Muscle layer of colon (tissue), 2 donors: ENCODE data around the gene RBBP8NL.

Experiments
- H3K27ac ChIP-seq: one replicate; pipeline ENCODE4 v1.7.0; 2013; ENCODE audit warnings: low read depth, mild to moderate bottlenecking, low read length, moderate library complexity
- H3K27me3 ChIP-seq, 2 donors: one replicate each; pipeline ENCODE4 v1.7.0; 2013; ENCODE audit warnings: low read length in 2 of 2, mild to moderate bottlenecking in 2 of 2; ENCODE audit not compliant: insufficient read depth in 2 of 2, control insufficient read depth in 1 of 2
- H3K36me3 ChIP-seq: one replicate; pipeline ENCODE4 v1.7.0; 2013; ENCODE audit warnings: mild to moderate bottlenecking, low read length; ENCODE audit not compliant: insufficient read depth
- H3K4me1 ChIP-seq: one replicate; pipeline ENCODE4 v1.7.0; 2013; ENCODE audit warnings: mild to moderate bottlenecking, low read length; ENCODE audit not compliant: insufficient read depth
- H3K4me3 ChIP-seq, 2 donors: one replicate each; pipeline ENCODE4 v1.7.0; 2013; ENCODE audit warnings: low read length in 2 of 2, low read depth in 1 of 2, mild to moderate bottlenecking in 1 of 2, moderate library complexity in 1 of 2
- H3K9ac ChIP-seq: one replicate; pipeline ENCODE4 v1.7.0; 2013; ENCODE audit warnings: low read length
- H3K9me3 ChIP-seq: one replicate; pipeline ENCODE4 v1.7.0; 2013; ENCODE audit warnings: mild to moderate bottlenecking, low read length
- donor health status: abdominal sarcoma.
- donor health status: Adenocarcinoma of cecum.

RBBP8NL gene

DNA sequence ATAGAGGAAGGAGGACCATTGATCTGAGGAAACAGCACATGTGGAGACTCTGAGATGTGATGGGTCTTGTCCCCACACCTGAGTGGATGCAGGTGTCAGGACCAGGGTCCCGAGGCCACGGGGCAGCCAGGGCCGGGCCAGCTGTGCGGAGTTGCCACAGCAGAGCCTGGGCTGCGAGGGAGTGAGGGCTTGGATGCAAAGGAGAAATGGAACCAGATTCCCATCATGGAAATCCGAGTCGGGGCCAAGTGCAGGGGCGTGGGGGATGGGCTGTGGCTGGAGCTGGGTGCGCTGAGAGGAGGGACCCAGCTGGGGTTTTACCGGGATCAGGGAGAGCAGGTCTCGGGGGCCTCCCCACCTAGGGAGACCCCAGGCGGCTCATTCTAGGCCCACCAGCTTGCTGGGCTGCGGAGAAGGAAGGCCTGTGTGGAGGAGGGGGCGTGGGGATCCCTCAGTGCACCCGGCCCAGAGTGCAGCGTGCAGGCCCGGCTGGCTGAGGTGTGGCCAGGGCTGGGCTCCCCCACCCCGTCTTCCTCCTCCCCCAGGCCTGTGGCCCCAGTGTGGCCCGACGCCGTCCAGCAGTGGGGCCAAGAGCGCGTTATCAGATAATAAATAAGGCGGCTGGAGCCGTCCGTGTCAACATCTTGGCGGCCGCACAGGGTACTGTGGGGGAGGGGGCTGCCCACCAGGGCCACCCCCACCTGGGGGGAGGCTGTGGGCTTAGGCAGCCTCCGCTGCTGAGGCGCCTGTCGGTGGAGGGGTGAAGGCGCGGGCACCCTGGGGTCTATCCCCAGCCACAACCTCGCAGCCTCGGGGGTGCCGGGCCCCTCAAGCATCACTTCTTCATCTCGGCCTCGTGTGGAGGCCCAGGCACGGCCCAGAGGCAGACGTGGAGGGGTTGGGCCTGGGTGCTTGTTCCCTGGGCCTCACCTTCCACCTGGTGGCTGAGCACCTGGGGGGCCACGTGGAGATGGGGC lies 31.2 kb upstream of the RBBP8NL start:
- H3K36me3 ChIP-seq = no peaks in the 10 kb centered on the region
- H3K4me1 ChIP-seq = no peaks in the 10 kb centered on the region
- no peak overlapping the region for H3K4me3 ChIP-seq
- peaks cover 0 to 7% of the 10 kb centered on the region in 2 donors for H3K27me3 ChIP-seq
- H3K27ac ChIP-seq = no peak overlapping the region
- no peak overlapping the region for H3K9ac ChIP-seq
- H3K9me3 ChIP-seq = no peaks in the 10 kb centered on the region

DNA sequence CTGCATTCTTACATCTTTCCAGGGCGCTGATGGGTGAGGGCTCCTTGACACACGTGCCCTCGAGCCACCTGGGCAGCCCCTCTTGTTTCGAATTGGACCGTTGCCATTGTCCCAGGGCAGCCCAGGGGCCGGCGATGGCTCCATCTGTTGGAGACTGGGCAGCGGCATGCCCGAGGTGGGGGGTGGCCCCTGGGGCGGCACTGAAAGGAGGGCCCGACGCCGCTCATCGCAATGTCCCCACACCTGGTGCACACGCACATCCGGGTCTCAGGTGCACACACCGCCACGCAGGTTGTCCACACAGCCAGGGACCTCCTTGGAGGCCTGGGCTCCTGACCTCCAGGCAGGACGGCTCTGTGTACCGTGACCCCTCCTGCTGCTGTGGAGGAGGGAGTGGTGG lies 30.5 kb upstream of the RBBP8NL start:
- H3K4me3 ChIP-seq = no peak overlapping the region
- H3K9ac ChIP-seq = no peak overlapping the region
- H3K27me3 ChIP-seq = peaks cover 0 to 8% of the 10 kb centered on the region in 2 donors
- H3K36me3 ChIP-seq = no peaks in the 10 kb centered on the region
- H3K27ac ChIP-seq = no peak overlapping the region
- no peaks in the 10 kb centered on the region for H3K4me1 ChIP-seq
- no peaks in the 10 kb centered on the region for H3K9me3 ChIP-seq

DNA sequence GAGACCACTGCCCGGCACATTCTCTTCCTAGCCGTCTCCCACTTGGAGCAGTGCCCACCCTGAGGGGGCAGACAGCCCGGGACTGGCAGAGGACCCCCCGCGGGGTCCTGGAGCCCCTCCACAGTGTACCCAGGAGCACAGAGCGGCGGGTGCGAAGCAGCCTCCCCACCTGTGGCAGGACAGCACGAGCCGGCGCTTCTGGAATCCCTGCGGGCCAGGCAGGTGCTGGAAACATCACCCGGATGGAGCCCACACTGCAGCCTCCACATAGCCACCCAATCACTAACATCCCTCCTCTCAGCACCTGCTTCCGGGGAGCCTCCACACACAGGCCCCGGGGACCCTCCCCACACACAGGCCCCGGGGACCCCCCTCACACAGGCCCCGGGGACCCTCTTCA lies 29.8 kb upstream of the RBBP8NL start:
- no peaks in the 10 kb centered on the region for H3K9me3 ChIP-seq
- no peak overlapping the region for H3K4me3 ChIP-seq
- H3K27ac ChIP-seq = no peak overlapping the region
- H3K27me3 ChIP-seq = peaks cover 0 to 15% of the 10 kb centered on the region in 2 donors
- no peak overlapping the region for H3K9ac ChIP-seq
- H3K4me1 ChIP-seq = no peaks in the 10 kb centered on the region
- H3K36me3 ChIP-seq = no peaks in the 10 kb centered on the region

DNA sequence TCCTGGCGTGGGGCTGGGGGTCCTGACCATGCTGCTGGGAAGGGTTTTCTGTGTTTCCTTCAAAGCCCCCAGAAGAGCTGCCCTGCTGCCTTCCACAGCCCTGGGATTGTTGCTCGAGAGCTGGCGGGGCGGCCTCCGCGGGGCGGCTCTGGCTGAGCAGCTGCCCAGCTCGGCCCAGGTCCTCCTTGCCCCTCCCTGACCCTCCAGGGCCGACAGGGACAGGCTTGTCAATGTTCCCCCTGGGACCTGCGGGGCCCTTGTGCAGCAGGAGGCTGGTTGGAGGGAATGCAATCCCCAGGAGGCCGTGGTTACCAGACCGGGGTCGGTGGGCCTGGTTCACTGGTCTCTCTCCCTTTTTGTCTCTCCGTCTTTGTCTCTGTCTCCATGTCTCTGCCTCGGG lies 28.6 kb upstream of the RBBP8NL start:
- H3K27ac ChIP-seq = no peak overlapping the region
- H3K9ac ChIP-seq = no peak overlapping the region
- no peaks in the 10 kb centered on the region for H3K4me1 ChIP-seq
- H3K4me3 ChIP-seq = no peak overlapping the region
- no peaks in the 10 kb centered on the region for H3K9me3 ChIP-seq
- peaks cover 0 to 19% of the 10 kb centered on the region in 2 donors for H3K27me3 ChIP-seq
- H3K36me3 ChIP-seq = no peaks in the 10 kb centered on the region

DNA sequence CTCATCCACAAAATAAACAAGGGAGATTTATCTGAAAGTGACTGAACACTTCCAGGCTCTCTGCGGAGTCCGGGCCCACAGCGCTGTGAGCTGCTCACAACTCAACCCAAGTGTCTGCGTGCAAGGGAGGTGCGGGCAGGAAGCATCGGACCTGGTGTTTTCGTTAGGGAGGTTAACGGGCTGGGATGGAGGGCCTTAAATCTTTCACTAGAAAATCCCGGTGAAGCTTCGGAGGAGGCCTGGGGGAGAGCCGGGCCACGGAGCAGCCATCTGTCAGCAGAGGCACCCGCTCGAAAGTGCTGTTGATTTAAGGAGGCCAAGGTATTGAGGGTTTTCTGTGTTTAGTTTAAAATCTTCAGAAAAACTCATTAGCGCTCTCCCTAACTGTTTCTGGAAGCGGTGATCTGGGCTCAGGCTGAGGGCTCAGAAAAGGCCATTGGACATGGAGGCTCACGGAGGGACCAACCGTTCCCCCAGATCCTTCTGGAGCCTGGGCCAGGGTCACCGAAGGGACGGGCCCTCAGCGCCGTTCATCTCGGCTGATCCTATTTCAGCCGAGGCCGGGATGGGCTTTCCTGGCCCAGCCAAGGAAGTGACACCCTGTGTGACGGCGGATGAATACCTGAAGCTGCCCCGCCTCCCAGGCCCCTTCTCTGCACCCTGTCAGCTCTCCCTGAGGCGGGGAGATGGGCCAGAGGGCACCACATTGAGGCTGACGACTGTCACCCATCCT lies 27.7 kb upstream of the RBBP8NL start:
- Histone ChIP-seq H3K36me3 (no peaks in the 10 kb centered on the region), H3K27me3 (peaks cover 0 to 20% of the 10 kb centered on the region in 2 donors)

DNA sequence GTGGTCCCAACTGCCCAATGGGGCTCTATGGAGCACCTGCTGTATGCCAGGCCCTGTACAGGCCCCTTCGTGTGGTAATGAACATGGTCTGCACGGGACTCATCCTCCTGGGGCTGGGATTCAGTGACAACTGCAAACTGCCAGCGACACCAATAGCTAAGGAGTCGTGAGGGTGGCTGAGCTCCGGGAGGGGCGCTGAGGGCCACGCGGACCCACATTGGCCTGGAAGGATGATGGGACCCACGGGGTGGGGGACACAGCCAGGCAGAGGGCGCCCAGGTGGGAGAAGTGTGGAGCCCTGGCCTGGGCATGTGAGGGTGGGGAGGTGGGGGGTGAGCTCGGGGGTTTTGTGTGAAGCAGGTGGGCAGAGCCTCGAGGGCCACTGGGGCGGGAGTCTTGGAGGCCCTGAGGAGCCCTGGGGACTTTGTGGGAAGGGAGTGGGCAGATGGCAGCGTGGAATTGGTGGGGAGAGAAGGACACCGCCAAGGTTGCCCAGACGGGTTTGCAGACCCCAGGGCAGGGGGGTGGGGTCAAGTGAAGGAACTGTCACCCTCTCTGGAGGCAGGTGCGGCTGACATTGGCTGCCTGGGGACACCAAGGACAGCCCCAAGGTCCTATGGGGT lies 26.0 kb upstream of the RBBP8NL start:
- Histone ChIP-seq H3K27ac (no peak overlapping the region), H3K9me3 (no peaks in the 10 kb centered on the region), H3K4me1 (no peaks in the 10 kb centered on the region), H3K36me3 (no peaks in the 10 kb centered on the region), H3K27me3 (peaks cover 0 to 18% of the 10 kb centered on the region in 2 donors), H3K9ac (no peak overlapping the region), H3K4me3 (no peak overlapping the region)

More for the DNA sequence above, 27.7 kb upstream of the RBBP8NL start:
- Histone ChIP-seq H3K4me3 (no peak overlapping the region), H3K27ac (no peak overlapping the region), H3K4me1 (no peaks in the 10 kb centered on the region), H3K9ac (no peak overlapping the region), H3K9me3 (no peaks in the 10 kb centered on the region)

DNA sequence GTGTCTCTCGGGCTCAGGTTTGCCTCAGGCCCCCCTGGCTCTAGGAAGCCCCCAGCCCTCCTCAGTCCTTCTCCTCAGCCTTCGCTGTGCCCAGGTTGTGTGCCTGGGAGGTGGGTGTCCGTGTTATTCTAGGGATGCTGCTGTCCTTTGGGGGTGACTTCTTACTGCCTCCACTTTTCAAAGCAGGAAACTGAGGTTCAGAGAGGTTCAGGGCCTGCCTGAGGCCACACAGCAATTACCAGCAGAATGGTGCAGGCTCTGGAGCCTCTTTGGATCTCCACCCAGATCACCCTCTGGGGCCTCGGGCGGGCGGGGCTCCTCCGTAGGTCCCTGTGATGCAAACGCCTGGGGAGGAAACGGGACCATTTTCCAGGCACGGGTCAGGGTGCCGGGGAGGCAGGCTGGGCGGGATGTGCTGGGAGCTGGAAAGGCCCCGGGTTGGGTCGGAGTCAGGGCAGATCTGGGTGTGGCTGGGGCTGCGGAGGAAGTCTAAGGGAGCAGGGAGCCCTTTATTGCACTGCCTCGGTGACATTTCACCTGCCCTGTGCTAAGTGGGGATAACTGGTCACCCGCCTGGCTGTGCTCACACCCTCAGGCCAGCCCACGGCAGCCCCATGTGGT lies 25.2 kb upstream of the RBBP8NL start:
- H3K27me3 ChIP-seq = peaks cover 0 to 13% of the 10 kb centered on the region in 2 donors
- H3K4me3 ChIP-seq = no peak overlapping the region
- H3K4me1 ChIP-seq = no peaks in the 10 kb centered on the region
- H3K9ac ChIP-seq = no peak overlapping the region
- no peak overlapping the region for H3K27ac ChIP-seq
- H3K9me3 ChIP-seq = no peaks in the 10 kb centered on the region
- H3K36me3 ChIP-seq = no peaks in the 10 kb centered on the region

DNA sequence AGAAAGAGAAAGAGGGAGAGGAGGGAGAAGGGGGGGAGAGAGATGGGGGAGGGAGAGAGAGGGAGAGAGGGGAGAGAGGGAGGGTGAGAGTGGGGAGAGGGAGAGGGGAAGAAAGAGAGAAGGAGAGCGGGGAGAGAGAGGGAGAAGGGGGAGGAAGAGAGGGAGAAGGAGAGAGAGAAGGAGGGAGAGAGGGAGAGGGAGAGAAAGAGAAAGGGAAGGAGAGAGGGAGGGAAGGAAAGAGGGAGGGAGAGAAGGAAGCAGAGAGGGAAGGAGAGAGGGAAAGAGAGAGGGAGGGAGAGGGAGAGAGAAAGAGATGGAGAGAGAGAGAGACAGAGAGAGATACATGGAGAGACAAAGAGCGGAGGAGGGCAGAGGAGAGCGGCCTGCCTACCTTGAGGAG lies 24.6 kb upstream of the RBBP8NL start:
- H3K36me3 ChIP-seq = no peaks in the 10 kb centered on the region
- H3K27me3 ChIP-seq = peaks cover 0 to 14% of the 10 kb centered on the region in 2 donors
- no peaks in the 10 kb centered on the region for H3K9me3 ChIP-seq
- H3K4me3 ChIP-seq = no peak overlapping the region
- H3K4me1 ChIP-seq = no peaks in the 10 kb centered on the region
- no peak overlapping the region for H3K27ac ChIP-seq
- no peak overlapping the region for H3K9ac ChIP-seq

DNA sequence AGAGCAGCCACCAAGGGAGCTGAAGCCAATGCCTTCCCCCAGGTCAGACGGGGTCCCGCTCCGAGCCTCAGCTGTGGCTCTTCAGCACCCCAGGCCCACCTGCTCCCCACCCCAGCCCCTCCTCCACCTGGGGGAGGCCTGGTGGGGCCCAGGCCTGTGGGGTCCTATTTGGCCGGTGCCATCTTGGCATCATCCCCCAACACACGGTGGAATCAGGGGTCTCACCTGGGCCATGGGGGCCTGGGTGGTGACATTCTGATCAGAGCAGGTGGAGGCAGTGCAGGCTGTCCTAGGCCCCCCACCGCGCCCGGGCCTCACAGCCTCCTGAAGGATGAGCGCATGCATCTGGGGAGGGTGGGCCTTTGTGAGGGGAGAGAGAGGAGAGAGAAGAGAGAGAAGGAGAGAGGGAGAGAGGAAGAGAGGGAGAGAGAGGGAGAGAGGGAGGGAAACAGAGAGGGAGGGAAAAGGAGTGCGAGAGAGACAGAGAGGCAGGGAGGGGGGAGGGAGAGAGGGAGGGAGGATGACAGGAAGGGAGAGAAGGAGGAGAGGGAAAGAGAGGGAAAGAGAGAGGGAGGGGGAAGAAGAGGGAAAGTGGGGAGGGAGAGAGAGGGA lies 23.9 kb upstream of the RBBP8NL start:
- H3K27me3 ChIP-seq = peaks cover 0 to 20% of the 10 kb centered on the region in 2 donors
- H3K9ac ChIP-seq = no peak overlapping the region
- H3K27ac ChIP-seq = no peak overlapping the region
- no peak overlapping the region for H3K4me3 ChIP-seq
- H3K4me1 ChIP-seq = no peaks in the 10 kb centered on the region
- no peaks in the 10 kb centered on the region for H3K9me3 ChIP-seq
- no peaks in the 10 kb centered on the region for H3K36me3 ChIP-seq

DNA sequence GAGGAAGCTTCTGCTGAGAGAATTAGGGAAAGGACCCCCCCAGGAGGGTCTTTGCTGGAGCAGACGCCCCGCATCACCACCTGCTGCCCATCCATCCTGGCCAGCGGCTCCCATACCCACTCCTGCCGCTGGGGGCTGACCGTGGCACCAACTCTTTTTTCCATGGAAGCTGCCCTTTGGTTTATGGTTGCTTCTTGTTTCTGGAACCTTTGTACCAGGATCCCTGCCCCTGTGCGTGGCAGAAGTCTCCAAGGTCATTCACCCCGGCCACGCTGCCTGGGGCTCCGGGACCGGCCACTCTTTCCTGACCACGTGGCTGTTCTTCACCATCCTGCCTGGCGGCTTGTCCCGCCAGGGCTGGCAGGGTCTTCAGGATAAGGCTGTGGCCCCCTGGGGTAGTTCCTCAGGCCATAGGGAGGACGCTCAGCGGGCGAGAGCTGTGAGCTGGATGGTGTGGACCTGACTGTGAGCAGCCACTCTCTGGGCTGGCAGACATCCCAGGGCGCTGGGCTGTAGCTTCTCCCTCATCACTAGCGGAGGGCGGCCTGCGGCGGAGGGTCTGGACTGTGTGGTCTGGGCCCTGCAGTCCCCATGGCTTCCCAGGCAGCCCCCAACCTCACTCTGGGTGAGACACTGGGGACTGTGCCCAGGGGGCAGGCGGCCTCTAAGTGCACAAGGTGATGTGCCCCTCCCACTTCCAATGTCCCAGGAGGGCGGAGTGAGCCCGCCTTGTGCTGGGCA lies 22.8 kb upstream of the RBBP8NL start:
- H3K27me3 ChIP-seq = peaks cover 0 to 20% of the 10 kb centered on the region in 2 donors
- H3K27ac ChIP-seq = no peak overlapping the region

More for the DNA sequence above, 22.8 kb upstream of the RBBP8NL start:
- H3K4me3 ChIP-seq = no peak overlapping the region
- no peaks in the 10 kb centered on the region for H3K36me3 ChIP-seq
- no peak overlapping the region for H3K9ac ChIP-seq
- H3K9me3 ChIP-seq = no peaks in the 10 kb centered on the region
- no peaks in the 10 kb centered on the region for H3K4me1 ChIP-seq
